Fibroblast of villous mesenchyme (primary cell): Measurements from ENCODE around the gene SP100. TPM values are rescaled to one million over a fixed set of nuclear protein-coding genes. Genes with fewer than 3 reads are reported as not detected.

Experiments
- DNase-seq: peaks from one replicate; pipeline ENCODE4 v3.0.0-alpha.2; 2010; ENCODE audit warnings: low read depth
- H3K4me3 ChIP-seq: 2 replicates; pipeline ENCODE4 v1.5.1; 2011; ENCODE audit warnings: low read depth, mild to moderate bottlenecking, low read length
- CTCF ChIP-seq: IDR thresholded peaks from 2 replicates; pipeline ENCODE4 v1.5.1; 2012; ENCODE audit warnings: low read depth, mild to moderate bottlenecking, low read length; ENCODE audit not compliant: insufficient read depth
- total RNA-seq: library from RNA; depleted of rRNA; stranded (reverse); fragments of >200 nt; gene quantifications from 2 replicates; pipeline ENCODE4 v1.2.3, GENCODE V29; 2012

Gene SP100
- total RNA-seq, 1 donor = 119 TPM

- no peak overlapping the region for H3K4me3 ChIP-seq
- no peak for TF ChIP-seq CTCF
- no peak for DNase-seq
Observed at GRCh38 chr2:230492107-230492506, 76.1 kb downstream of the SP100 start.

GRCh38 chr2:230494980-230495379 is 79.0 kb downstream of the SP100 start:
- H3K4me3 ChIP-seq = no peak overlapping the region
- TF ChIP-seq CTCF = no peak
- DNase-seq = no peak

GRCh38 chr2:230496891-230497290 is 80.9 kb downstream of the SP100 start:
- no peak overlapping the region for H3K4me3 ChIP-seq
- no peak for DNase-seq
- TF ChIP-seq CTCF = no peak

GRCh38 chr2:230498506-230499107 is 82.6 kb downstream of the SP100 start:
- no peak for DNase-seq
- TF ChIP-seq CTCF = no peak

GRCh38 chr2:230502593-230502992 is 86.6 kb downstream of the SP100 start:
- no peak overlapping the region for H3K4me3 ChIP-seq
- no peak for TF ChIP-seq CTCF
- DNase-seq = no peak

More at GRCh38 chr2:230498506-230499107, 82.6 kb downstream of the SP100 start:
- H3K4me3 ChIP-seq = no peak overlapping the region

GRCh38 chr2:230503798-230504197 is 87.8 kb downstream of the SP100 start:
- TF ChIP-seq CTCF = no peak
- no peak for DNase-seq
- H3K4me3 ChIP-seq = no peak overlapping the region

- no peak overlapping the region for H3K4me3 ChIP-seq
- TF ChIP-seq CTCF = no peak
- no peak for DNase-seq
Observed at GRCh38 chr2:230505162-230505561, 89.2 kb downstream of the SP100 start.
